ENCODE measurements around the gene LSAMP.

LSAMP gene

DNA sequence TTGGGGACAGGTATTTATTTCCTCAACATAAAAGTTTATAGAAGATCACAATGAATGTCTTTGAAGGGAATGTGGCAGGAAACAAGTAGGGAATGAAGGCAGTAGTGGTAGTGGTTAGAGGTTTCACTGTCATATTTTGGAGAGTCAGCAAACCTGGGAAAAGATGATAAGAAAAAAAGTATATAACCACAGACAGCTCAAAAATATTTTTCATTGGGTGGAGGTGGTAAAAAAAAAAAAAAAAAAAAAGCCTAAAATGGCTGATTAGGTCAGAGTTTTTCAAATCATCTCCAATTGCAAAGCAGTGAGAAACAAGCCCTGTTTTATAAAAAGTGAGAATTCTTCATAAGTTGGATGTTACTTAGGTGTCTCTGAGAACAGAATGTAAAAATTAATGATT lies 400.0 kb downstream of the LSAMP start:
- no peak for DNase-seq

DNA sequence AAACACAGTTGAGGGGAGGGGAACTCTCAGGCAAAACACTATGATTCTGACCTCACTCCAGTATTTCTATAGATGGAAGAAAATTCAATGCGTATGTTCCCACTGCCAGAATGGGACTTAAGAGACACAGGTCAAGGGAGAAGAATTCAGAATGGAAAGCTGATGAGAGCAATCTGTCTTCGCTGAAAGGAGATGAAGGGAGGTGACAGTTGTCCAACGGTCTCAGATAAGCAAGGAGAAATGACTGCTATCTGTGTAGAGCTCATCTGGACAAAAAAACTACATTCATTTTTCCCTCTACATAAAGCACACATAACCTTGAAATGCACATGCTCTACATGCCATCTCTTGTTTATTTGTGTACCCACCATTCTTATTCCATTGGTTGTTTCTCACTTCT lies 405.1 kb downstream of the LSAMP start:
- no peak for DNase-seq

DNA sequence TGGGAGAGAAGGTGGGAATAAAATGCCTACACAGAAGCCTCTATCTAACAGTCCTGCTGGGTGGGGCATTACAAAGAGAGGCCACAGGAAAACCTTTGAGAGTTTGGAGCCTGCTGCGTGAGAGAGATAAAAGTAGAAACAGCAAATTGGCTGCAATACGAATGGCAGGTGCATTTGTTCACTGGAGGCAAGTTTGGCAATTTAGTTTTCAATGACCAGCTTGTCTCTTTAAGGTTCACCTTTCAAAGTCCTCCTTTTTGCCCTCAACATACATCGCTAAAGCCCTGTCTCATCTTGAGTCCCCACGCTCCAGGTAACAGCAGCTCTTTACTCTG lies 405.7 kb downstream of the LSAMP start:
- DNase-seq = no peak

DNA sequence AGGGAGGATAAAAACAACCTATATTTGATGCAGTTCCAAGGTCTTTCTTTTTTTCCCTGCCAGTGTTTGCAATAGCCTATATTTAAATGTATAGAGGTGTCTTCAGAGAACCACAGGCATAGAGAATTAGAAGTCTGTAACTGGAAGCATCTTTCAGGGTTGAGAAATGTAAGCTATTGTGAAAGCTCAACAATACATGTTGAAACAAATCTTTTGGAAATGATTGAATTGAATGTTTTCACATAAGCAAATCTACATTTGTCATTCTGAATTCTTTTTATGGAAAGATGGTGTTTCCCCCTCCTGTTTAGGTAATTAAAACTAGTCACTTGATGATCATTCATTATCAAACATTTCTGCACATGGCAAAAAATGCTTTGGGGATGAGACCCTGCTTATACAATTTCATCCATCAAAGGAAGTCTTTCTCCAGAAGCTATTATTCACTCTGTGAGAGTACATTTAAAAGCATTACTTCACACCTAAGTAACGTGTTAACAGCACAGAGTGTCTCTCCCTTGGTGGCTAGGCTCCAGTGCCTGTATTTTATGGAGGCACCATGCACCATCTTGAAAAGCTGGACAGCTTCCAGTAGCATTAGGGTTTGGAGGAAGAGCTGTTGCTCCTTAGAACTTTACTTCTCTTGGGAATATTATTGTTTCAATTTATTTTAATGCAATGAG lies 406.2 kb downstream of the LSAMP start:
- DNase-seq = no peak

DNA sequence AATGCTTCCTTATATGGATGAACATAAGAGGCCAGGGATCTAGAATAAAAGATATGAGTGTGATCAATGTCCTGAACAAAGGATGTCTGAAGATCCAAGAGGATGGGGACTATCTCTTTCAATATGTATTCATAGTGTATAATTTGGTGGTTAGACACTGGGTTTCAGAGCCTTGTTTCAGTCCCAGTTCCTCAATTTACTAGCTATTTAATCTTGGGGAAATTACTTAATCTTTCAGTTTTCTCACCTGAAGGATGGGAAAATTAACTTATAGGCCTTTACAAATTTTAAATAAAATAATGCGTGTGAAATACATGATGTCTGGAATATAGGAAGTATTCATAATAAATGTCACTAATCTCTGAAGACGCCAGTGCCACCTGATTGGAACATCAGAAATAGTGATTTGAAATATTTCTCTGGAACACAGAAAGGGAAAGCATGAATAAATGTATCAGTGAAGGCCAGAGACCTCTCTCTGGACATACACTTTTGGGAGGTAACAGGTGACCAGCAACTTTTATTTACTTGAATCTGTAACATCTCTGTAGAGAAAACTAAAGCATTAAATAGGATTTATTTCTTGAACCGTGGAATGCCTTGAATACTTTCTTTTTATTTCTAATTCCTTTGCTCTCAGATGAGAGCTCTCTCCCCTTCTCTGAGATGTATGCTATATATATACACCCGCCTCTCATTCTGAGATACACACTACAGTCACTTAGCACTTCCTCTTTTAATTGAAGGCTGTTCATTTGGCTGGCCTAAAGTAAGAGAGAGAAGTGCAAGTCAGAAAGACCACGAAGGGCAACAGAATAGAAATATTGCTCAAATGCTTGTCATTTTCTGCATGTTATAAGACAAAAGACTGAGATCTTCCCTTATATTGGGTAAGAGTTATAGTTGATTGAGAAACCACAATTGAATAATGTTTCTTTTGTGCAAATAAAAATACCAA lies 407.1 kb downstream of the LSAMP start:
- no peak for DNase-seq

DNA sequence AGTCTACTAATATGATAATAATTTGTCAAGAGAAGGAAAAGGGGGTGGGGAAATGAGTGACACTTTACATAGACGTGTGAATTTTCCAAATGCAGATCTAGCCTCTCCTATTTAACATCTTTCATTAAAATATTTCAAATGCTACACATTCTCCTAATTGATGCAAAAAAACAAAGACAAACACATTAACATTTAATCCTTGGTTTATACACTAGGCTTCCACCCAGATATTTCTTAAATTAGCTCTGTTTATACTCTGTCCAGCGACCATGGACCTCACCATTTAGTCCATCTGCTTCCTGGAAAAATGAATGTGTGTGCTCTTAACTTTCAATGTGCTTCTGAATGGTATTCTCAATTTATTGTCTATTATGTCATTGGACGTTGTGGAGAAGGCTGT lies 409.9 kb downstream of the LSAMP start:
- no peak for DNase-seq

DNA sequence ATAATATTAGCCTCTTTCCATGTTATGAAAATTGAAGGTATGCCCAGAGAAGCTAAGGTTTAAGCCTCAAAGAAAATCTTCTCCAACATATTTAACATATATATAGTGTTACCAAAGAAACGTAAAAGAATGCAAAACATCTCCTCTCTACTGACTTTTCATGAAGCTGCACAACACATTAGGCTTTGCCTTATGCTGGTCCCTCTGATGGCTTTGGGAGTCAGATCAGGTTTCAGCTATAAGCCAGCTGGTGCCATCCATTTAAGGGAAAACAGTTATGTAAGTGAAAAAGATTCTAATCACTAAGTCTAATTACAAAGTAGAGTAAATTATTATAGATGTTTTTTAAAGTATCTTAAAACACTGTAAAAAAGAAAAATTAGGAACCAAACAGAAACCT lies 410.5 kb downstream of the LSAMP start:
- DNase-seq = no peak

DNA sequence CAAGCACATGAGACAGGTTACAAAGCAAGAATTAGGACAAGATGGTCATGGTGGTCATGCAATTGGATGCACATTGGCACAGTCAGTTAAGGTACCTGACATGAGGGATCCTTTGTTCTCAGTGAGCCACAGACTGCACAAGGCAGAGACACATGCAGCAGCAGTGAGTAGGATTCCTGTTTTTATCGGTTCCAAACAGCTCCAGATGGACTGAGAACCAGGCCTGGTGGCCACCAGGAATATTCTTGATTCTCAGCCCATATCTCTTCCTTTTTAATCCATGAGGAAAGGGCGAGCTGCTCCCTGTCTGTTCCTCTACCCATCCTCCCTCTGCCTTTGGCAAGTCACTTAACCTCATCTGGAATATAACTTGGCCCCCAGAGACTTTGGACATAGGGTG lies 411.2 kb downstream of the LSAMP start:
- DNase-seq = no peak

DNA sequence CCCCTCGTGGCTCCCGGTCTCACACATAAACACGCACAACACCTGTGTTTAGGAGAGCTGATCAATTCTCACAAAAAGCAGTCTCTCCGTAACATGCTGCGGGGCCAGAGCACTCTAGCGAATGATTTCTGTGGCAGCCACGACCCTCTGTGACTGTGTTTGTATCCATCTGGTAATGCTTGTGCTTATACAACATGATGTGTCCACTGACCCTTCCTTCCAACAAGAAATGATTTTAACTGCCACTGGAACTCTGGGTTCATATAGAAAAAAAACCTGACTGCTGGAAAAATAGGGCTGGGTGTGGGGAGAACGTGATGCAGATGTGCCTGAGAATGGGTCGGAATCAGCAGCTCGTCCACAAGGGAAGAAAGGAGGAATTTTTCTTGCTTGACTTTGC lies 411.8 kb downstream of the LSAMP start:
- no peak for DNase-seq

DNA sequence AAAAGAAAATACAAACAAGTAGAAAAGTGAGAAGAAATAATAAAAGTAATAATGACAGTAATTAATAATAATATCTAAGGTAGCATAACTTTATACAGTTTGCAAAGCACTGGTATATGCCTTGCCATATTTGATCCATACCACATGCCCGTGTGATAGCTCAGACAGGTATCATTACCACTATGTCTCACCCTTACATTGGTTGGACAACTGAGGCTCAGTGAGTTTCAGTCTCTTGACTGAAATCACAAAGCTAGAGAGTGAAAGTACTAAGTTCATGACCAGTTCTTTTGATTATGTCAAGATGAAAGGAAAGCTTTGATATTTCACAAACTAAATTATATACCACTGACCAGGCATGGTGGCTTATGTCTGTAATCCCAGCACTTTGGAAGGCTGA lies 413.1 kb downstream of the LSAMP start:
- DNase-seq = no peak

DNA sequence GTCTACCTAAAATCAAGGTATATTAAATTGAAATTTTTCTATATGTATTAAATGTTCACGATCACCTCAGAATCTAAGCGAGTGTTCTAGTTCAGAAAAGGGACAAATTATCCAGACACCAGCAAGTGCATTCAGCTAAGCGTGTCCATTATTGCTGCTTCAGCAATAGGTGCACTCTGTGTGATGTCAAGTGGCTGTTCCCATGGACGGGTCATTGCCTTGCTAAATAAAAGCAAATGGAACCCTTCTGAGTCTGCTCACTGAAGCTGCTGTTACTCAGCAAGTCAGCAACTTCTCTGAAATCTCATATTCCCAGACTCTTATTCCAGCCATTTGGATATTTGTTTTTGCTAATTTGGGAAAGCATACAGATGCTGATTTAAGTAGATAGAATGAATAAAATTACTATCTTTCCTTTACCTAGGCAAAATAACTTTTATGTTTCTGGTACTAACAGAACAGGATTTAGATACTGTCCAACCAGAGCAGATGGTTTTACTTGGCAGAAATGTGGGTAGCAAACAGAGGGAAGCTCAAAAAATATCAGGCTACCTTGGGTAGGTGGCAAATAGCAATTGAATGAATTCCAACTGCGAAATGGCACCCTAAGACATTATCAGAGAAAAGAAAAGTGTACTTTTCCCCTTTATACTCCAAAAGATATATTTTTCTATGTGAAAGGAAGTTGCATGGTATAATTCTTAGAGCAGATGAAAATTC lies 415.0 kb downstream of the LSAMP start:
- no peak for DNase-seq

DNA sequence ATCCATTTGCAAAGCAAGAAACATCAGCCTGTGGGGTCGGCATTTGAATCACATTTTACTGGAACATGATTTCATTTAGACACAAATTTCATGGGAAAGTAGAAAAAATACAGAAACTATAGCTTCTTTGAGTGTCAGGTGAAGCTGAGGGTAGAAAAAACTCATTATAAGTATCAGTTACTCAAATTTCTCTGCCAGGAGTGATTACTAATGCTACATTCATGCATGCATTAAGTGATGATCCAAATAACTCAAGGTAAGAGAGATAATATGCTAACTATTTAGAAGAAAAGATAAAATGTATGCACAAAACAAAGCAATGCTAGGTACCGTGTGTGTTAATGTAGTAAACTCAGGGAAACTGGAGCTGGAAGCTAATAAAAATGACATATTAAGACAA lies 416.0 kb downstream of the LSAMP start:
- DNase-seq = no peak

DNA sequence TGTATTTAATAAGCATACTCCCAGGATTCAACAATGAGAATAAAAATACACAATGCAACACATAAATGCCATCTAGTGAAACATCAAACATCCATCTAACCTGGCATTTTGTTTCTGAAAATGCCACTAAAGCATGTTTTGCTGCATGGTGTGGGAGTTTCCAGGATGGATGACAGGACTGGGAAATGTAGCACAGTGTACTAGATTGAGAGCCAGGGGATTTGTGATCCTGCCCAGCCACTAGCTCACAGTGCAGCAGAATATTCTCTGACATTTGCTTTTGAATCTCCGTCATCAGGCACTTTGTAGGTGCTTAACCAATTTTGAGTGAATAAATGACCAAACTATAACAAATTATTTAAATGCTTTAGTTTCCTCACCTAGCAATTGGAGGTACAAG lies 417.1 kb downstream of the LSAMP start:
- DNase-seq = no peak

DNA sequence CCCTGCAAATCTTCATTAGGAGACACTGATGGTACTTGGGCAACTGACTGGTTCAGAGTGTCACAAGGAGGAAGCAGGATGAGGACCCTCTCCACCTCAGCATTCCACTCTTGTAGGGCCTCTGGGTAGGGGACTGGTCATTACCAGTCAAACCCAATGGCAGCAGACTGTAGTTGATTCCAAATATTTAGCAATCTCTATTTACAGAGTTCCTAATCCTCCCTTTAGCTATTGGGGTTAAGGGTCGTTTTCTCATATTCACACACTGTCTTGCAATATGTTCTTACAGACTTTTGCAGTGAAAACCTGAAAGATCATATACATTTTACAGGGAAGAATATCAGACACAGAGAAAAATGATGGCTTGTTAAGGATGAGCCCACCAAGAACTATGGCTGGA lies 424.3 kb downstream of the LSAMP start:
- DNase-seq = no peak

DNA sequence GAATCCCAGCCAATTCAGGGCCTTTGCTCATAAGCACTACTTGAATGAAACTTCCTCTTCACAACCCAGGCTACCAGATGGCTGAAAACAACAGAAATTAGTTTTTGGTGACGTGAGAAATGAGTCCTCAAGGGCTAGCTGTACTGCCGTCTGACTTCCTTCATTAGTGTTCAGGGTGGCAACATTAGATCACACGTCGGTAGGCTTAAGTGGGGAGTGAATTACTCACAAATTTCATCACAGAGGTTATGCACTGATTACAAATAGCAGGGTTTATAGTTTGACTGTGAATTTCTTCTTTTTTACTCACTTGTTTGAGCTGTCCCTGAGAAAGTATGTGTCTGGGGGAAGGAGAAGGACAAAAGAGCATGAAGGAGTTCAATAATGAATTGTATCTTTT lies 424.8 kb downstream of the LSAMP start:
- DNase-seq = no peak

DNA sequence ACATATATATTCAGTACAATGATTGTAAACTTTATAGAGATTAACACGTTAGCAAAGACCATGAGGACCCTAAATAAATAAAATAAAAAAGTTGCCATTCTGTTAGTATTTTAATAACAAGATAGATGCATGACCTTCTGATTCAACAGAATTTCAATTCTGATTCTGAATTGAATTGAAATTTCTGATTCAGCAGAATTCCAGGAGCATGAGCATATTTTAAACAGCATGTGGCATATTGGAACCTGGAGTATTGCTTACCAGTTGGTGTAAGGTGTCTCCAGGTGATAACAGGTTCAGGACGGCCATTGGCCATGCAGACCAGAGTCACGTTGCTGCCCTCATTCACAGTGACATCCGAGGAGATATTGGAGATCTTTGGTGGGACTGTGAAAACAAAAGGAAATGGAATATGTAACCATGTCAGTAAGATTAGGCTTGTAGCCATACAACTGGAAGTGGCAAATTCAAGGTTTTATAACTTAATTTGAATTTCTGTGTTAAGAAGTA lies 426.0 kb downstream of the LSAMP start:
- no peak for DNase-seq

DNA sequence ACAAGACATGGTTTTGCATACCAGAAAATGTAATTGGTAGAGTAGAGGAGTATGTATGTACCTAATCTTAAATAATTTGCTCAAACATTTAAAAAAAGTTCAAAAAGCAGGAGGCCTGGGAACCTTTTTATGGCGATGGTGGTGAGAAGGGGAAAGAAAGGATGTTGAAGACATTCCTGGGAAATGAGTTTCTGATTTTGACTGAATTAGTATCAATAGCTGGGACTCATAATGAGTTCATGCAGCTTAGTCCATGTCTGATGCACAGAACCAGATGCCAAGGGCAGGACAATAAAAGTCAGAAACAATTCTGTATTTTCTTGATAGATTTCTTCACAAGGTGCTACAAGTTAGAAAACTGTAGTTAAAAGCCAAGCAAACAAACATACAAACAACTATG lies 426.6 kb downstream of the LSAMP start:
- no peak for DNase-seq

DNA sequence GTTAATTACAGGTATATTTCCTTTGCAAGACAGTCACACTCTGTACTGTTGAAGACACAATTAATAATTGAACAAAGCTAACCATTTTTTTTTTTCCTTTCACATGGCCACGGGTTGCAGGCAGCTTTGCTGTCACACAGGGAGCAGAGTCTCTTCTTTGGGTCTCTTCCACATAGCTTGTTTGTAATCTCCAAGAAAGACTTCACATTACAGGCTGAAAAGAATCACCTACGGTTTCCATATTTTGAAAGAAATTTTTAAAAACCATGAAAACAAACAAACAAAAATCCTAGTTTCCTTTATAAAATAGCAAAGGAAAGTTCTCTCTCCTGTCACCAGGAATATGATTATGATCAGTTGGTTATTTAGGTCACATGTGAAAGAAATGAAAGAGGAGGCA lies 429.4 kb downstream of the LSAMP start:
- DNase-seq = no peak

DNA sequence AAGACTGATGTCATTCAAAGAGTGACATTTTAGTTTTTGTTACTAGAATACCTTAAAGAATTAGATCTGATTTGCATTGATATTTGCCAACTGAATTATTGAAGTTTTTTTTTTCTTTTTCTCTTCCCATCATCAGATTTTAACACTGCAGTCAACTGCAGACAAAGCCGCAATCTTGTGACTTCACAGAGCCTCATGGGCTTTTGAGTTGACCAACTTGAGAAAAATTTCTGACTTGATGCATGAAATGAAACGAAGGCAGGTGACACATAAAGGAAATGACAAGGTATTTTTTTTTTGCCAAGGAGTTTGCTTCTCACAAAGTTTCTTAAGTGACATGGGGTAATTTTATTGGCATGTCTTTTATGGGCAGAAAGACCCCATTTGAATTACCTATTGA lies 438.3 kb downstream of the LSAMP start:
- DNase-seq = no peak

DNA sequence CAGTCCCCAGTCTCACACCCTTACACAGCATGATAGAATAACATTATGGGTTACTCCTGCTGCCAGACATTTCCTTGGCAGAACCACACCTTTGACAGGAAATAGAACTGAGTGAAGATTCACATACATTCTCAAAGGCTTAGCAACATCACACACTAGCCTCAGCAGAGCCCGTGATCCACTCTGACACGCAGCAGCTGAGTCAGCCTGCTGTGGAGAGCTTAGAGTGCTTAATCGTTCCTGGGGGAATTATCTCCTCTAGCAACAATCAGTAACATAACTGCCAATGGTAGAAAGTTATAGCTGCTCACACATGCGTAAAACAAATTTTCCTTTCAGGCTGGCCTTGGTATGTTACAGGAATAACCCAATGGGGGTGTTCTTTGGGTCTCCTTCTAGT lies 439.9 kb downstream of the LSAMP start:
- DNase-seq = peak; percentile 37

DNA sequence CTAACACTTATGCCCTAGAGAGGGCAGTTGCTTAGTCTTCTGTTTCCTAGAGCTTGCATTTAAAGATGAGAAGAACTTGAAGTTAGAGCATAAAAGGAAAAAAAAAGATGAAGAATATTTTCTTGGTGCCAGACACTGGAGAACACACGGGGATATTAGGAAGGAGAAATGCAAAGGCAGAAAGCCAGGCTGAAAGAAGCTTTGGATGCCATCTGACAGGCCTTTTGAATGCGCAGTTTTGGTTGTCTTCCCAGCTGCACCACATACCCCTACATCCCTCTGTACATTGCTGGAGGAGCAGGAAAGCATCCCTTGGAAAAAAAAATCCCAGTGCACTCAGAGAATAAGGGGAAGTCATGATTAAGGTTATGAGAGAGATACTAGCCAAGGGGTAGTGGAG lies 443.1 kb downstream of the LSAMP start:
- DNase-seq = no peak

DNA sequence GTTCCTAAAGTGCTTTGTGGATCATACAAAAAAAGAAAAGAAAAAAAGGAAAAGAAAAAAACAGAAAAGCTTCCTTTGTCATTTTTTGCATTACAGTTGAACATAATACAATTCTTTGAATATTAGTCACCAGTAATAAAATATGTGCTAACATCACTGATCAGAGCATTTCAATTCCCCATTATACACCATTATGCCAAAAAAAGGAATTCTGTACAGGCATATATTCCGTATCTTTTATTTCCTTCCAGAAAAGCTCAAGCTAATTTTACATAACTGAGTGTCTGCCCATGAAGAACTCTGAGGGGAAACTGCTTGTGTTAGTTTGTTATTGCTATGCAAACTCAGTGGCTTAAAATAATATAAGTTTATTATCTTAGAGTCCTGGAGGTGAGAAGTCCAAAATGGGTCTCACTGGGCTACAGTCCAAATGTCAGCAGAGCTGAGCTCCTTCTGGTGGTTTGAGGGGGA lies 444.1 kb downstream of the LSAMP start:
- no peak for DNase-seq

DNA sequence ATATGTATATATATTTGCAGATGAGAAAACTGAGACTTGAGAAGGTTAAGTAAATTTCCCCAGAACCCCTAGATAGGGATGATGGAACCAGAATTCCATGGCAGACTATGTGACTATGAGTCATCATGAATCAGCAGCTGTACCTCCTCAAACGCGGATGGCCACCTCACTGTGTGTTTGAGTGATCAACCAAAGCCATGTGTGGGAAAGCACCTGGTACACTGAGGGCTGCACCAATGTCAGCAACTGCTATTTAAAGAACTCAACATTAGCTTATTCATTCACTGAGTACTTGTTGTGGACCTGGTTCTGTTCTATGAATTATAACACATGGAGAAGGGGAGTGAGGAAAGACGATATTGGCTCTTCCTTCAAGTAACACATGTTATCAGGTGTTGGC lies 445.0 kb downstream of the LSAMP start:
- DNase-seq = no peak

DNA sequence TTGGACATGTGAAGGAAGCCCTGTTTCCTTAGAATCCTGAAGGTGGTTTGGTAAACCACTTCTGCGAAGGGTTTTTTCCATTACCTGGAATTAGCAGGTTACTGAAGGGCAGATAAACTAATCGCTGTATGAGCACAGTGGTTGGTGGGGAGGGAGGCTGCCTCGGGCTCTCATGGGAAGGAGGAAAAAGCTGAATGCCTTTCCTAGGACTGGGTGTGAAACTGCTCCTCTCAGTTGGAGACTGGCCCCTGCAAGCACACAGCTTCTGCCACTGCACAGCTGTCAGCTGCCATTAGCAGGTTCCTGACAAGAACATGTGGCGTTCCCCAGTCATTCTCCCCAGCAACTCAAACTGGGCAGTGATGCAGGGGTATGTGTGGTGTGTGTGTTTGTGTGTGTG lies 445.7 kb downstream of the LSAMP start:
- no peak for DNase-seq
